Measurements from ENCODE around the gene VPS37C. TPM values are rescaled to one million over a fixed set of nuclear protein-coding genes. Genes with fewer than 3 reads are reported as not detected.
A peak's percentile ranks its signal among the peaks of the same experiment; 100 is the strongest.
"Not testable (repeated sequence)": the region's sequence is repeated elsewhere in the genome, so short reads cannot be mapped to it uniquely, and the experiment has no call there.

Gene VPS37C
- polyA plus RNA-seq, 2 donors: 14.7 to 18.6 TPM

GRCh38 chr11:61166331-61166730 is 5.1 kb upstream of the VPS37C start:
- H3K36me3 ChIP-seq (ENCODE audit: control insufficient read depth in 2 of 2, insufficient read depth in 2 of 2, low read length in 1 of 2); H3K4me3 ChIP-seq (ENCODE audit: low read depth in 1 of 2, low read length in 2 of 2); H3K27me3 ChIP-seq (ENCODE audit: control insufficient read depth in 1 of 2, insufficient read depth in 2 of 2, low read length in 2 of 2); H3K27ac ChIP-seq (ENCODE audit: low read depth in 2 of 2, low read length in 1 of 2); H3K9me3 ChIP-seq (ENCODE audit: control insufficient read depth in 2 of 2, insufficient read depth in 1 of 2, low read depth in 1 of 2, low read length in 1 of 2); H3K4me1 ChIP-seq (ENCODE audit: control insufficient read depth in 2 of 2, insufficient read depth in 2 of 2, low read length in 1 of 2): not testable (repeated sequence)
- 89 to 91% methylated on average over 23 to 26 of the region's 31 CpGs for WGBS, 2 donors

- not testable (repeated sequence) for H3K4me3 ChIP-seq (ENCODE audit: low read depth in 1 of 2, low read length in 2 of 2); H3K9me3 ChIP-seq (ENCODE audit: control insufficient read depth in 2 of 2, insufficient read depth in 1 of 2, low read depth in 1 of 2, low read length in 1 of 2); H3K36me3 ChIP-seq (ENCODE audit: control insufficient read depth in 2 of 2, insufficient read depth in 2 of 2, low read length in 1 of 2); H3K4me1 ChIP-seq (ENCODE audit: control insufficient read depth in 2 of 2, insufficient read depth in 2 of 2, low read length in 1 of 2); H3K27me3 ChIP-seq (ENCODE audit: control insufficient read depth in 1 of 2, insufficient read depth in 2 of 2, low read length in 2 of 2); H3K27ac ChIP-seq (ENCODE audit: low read depth in 2 of 2, low read length in 1 of 2)
- 27 to 72% methylated on average over 1 to 3 of the region's 7 CpGs for WGBS, 2 donors
These were observed 4.6 kb upstream of the VPS37C start for GRCh38 chr11:61165785-61166184.

DNA sequence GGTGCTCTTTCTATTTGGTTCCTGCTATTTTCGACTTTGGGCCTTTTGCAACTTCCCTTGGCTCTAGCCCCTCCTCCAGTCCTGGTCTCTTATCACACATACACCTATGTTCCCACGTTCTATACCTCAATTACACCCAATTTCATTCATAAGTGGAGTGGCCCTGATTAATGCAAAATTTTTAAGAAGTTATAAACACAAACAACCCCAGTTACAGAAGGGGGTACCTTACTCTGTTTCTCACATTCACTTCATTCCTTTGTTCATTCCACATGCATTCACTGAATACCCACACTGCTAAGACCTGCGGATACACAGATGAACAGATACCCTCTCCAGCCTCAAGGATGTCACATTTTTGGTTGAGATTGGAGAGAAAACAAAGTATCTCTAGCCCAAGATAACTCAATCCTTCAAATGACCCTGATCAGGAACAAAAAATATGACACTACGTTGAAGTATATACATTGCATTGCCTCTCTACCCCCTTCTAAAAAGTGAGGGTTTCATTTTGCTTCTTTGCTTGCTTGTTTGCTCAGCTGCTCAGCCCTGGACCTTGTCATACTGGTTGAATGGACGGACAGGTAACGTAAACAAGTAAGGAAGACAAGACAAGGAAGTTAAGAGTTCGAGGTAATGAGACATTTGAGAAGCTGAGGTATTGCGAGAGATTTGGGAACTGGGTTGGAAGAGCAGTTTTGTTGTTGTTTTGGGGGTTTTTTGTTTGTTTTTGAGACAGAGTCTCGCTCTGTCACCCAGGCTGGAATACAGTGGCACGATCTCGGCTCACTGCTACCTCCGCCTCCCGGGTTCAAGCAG is 3.6 kb upstream of the VPS37C start:
- Histone ChIP-seq H3K4me3 (ENCODE audit: low read depth in 1 of 2, low read length in 2 of 2) (no peak overlapping the region), H3K36me3 (ENCODE audit: control insufficient read depth in 2 of 2, insufficient read depth in 2 of 2, low read length in 1 of 2) (no peaks in the 10 kb centered on the region), H3K27me3 (ENCODE audit: control insufficient read depth in 1 of 2, insufficient read depth in 2 of 2, low read length in 2 of 2) (no peaks in the 10 kb centered on the region), H3K27ac (ENCODE audit: low read depth in 2 of 2, low read length in 1 of 2) (peak overlapping the region in 1 of 2 donors; percentile 36), H3K9me3 (ENCODE audit: control insufficient read depth in 2 of 2, insufficient read depth in 1 of 2, low read depth in 1 of 2, low read length in 1 of 2) (no peaks in the 10 kb centered on the region), H3K4me1 (ENCODE audit: control insufficient read depth in 2 of 2, insufficient read depth in 2 of 2, low read length in 1 of 2) (peaks cover 0 to 6% of the 10 kb centered on the region in 2 donors)
- WGBS, 2 donors: 72 to 79% methylated on average over 13 of the region's 13 CpGs

GRCh38 chr11:61163714-61164605 is 2.7 kb upstream of the VPS37C start:
- H3K9me3 ChIP-seq (ENCODE audit: control insufficient read depth in 2 of 2, insufficient read depth in 1 of 2, low read depth in 1 of 2, low read length in 1 of 2): no peaks in the 10 kb centered on the region
- peak overlapping the region in 1 of 2 donors; percentile 36 for H3K27ac ChIP-seq (ENCODE audit: low read depth in 2 of 2, low read length in 1 of 2)
- H3K4me1 ChIP-seq (ENCODE audit: control insufficient read depth in 2 of 2, insufficient read depth in 2 of 2, low read length in 1 of 2): peaks cover 0 to 6% of the 10 kb centered on the region in 2 donors
- H3K27me3 ChIP-seq (ENCODE audit: control insufficient read depth in 1 of 2, insufficient read depth in 2 of 2, low read length in 2 of 2): no peaks in the 10 kb centered on the region
- WGBS, 2 donors: 76 to 77% methylated on average over 13 of the region's 13 CpGs
- H3K4me3 ChIP-seq (ENCODE audit: low read depth in 1 of 2, low read length in 2 of 2): no peak overlapping the region
- H3K36me3 ChIP-seq (ENCODE audit: control insufficient read depth in 2 of 2, insufficient read depth in 2 of 2, low read length in 1 of 2): no peaks in the 10 kb centered on the region

GRCh38 chr11:61163021-61163420 is 1.8 kb upstream of the VPS37C start:
- Histone ChIP-seq H3K4me3 (ENCODE audit: low read depth in 1 of 2, low read length in 2 of 2) (no peak overlapping the region), H3K36me3 (ENCODE audit: control insufficient read depth in 2 of 2, insufficient read depth in 2 of 2, low read length in 1 of 2) (no peaks in the 10 kb centered on the region), H3K4me1 (ENCODE audit: control insufficient read depth in 2 of 2, insufficient read depth in 2 of 2, low read length in 1 of 2) (peaks cover 0 to 6% of the 10 kb centered on the region in 2 donors), H3K27ac (ENCODE audit: low read depth in 2 of 2, low read length in 1 of 2) (no peak overlapping the region), H3K9me3 (ENCODE audit: control insufficient read depth in 2 of 2, insufficient read depth in 1 of 2, low read depth in 1 of 2, low read length in 1 of 2) (no peaks in the 10 kb centered on the region), H3K27me3 (ENCODE audit: control insufficient read depth in 1 of 2, insufficient read depth in 2 of 2, low read length in 2 of 2) (no peaks in the 10 kb centered on the region)
- 82 to 86% methylated on average over 4 of the region's 4 CpGs for whole genome bisulfite sequencing, 2 donors

DNA sequence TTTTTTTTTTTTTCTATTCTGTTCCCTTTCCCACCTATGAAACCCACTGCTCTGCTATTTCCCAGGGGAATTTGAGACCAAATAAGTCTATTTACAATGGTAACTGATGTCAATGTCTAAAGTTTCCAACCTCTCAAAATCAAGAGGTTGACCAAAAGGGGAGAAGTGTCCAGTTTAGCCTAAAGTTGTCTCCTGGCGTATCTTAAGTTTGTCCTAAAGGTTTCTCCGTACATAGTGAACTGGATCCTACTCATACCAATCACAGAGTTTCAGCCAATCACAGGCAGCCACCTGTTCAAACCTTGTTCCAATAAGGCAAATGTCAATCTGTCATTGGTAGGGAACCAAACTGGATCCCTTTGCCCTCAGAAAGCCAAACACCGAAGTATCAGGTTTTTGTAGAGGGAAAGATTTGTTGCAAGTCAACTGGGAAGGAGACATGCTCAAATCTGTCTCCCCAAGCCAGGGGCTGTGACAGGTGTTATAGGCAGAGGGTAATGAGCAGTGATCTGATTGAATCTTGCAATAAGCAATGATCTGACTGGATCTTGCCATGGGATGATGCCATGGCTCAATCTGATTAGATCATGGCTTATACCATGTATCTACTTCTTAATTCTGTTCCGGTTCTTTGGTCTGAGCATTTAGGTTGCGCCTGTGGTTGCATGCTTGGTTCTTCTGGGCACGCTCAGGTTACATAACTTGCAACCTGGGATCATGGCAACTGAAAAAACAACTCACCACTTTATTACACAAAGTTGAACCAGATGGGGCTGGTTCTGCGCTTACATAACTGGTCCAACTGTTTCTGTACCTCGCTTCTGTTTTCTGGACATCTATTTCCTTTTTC is 1.1 kb upstream of the VPS37C start:
- Histone ChIP-seq H3K9me3 (ENCODE audit: control insufficient read depth in 2 of 2, insufficient read depth in 1 of 2, low read depth in 1 of 2, low read length in 1 of 2) (no peaks in the 10 kb centered on the region), H3K27me3 (ENCODE audit: control insufficient read depth in 1 of 2, insufficient read depth in 2 of 2, low read length in 2 of 2) (no peaks in the 10 kb centered on the region), H3K27ac (ENCODE audit: low read depth in 2 of 2, low read length in 1 of 2) (peak overlapping the region; percentile 64 to 96), H3K4me1 (ENCODE audit: control insufficient read depth in 2 of 2, insufficient read depth in 2 of 2, low read length in 1 of 2) (peaks cover 0 to 9% of the 10 kb centered on the region in 2 donors), H3K36me3 (ENCODE audit: control insufficient read depth in 2 of 2, insufficient read depth in 2 of 2, low read length in 1 of 2) (no peaks in the 10 kb centered on the region), H3K4me3 (ENCODE audit: low read depth in 1 of 2, low read length in 2 of 2) (peak overlapping the region; percentile 66 to 88)
- WGBS, 2 donors: 55 to 58% methylated on average over 8 of the region's 8 CpGs

GRCh38 chr11:61160487-61161189 is 588 bp downstream of the VPS37C start:
- Histone ChIP-seq H3K36me3 (ENCODE audit: control insufficient read depth in 2 of 2, insufficient read depth in 2 of 2, low read length in 1 of 2) (no peaks in the 10 kb centered on the region), H3K4me1 (ENCODE audit: control insufficient read depth in 2 of 2, insufficient read depth in 2 of 2, low read length in 1 of 2) (peaks cover 0 to 9% of the 10 kb centered on the region in 2 donors), H3K9me3 (ENCODE audit: control insufficient read depth in 2 of 2, insufficient read depth in 1 of 2, low read depth in 1 of 2, low read length in 1 of 2) (no peaks in the 10 kb centered on the region), H3K4me3 (ENCODE audit: low read depth in 1 of 2, low read length in 2 of 2) (peak overlapping the region; percentile 66 to 88), H3K27me3 (ENCODE audit: control insufficient read depth in 1 of 2, insufficient read depth in 2 of 2, low read length in 2 of 2) (no peaks in the 10 kb centered on the region), H3K27ac (ENCODE audit: low read depth in 2 of 2, low read length in 1 of 2) (peak overlapping the region; percentile 96 to 99)
- WGBS, 2 donors: 10 to 16% methylated on average over 16 to 24 of the region's 25 CpGs

GRCh38 chr11:61158691-61159381 is 2.4 kb downstream of the VPS37C start:
- Histone ChIP-seq H3K27ac (ENCODE audit: low read depth in 2 of 2, low read length in 1 of 2) (peak overlapping the region; percentile 60 to 81), H3K9me3 (ENCODE audit: control insufficient read depth in 2 of 2, insufficient read depth in 1 of 2, low read depth in 1 of 2, low read length in 1 of 2) (no peaks in the 10 kb centered on the region), H3K36me3 (ENCODE audit: control insufficient read depth in 2 of 2, insufficient read depth in 2 of 2, low read length in 1 of 2) (no peaks in the 10 kb centered on the region), H3K4me3 (ENCODE audit: low read depth in 1 of 2, low read length in 2 of 2) (no peak overlapping the region), H3K4me1 (ENCODE audit: control insufficient read depth in 2 of 2, insufficient read depth in 2 of 2, low read length in 1 of 2) (peaks cover 0 to 9% of the 10 kb centered on the region in 2 donors), H3K27me3 (ENCODE audit: control insufficient read depth in 1 of 2, insufficient read depth in 2 of 2, low read length in 2 of 2) (no peaks in the 10 kb centered on the region)
- WGBS, 2 donors: 22 to 26% methylated on average over 3 of the region's 3 CpGs

Measured in esophagus (tissue), 2 donors.